GM06990 (cell line): ENCODE data around the gene GKN2.

Source experiments
- DNase-seq: peaks from one replicate; pipeline ENCODE4 v3.0.0-alpha.2; 2011; ENCODE audit not compliant: insufficient read length; ENCODE audit errors: extremely low read depth
- H3K27me3 ChIP-seq: replicated peaks from 2 replicates; pipeline ENCODE4 v1.6.0; 2011; ENCODE audit warnings: low read length; ENCODE audit not compliant: control insufficient read depth, insufficient read depth
- H3K36me3 ChIP-seq: 2 replicates; pipeline ENCODE4 v1.5.1; 2011; ENCODE audit warnings: low read length; ENCODE audit not compliant: control insufficient read depth, insufficient read depth
- H3K4me3 ChIP-seq: replicated peaks from 2 replicates; pipeline ENCODE4 v1.5.1; 2011; ENCODE audit warnings: low read depth, mild to moderate bottlenecking, control low read depth, low read length
- CTCF ChIP-seq: IDR thresholded peaks from 2 replicates; pipeline ENCODE4 v1.5.1; 2011; ENCODE audit warnings: low read length, control low read depth, mild to moderate bottlenecking, inconsistent platforms; ENCODE audit not compliant: insufficient read depth, poor library complexity, severe bottlenecking

Gene GKN2

DNA sequence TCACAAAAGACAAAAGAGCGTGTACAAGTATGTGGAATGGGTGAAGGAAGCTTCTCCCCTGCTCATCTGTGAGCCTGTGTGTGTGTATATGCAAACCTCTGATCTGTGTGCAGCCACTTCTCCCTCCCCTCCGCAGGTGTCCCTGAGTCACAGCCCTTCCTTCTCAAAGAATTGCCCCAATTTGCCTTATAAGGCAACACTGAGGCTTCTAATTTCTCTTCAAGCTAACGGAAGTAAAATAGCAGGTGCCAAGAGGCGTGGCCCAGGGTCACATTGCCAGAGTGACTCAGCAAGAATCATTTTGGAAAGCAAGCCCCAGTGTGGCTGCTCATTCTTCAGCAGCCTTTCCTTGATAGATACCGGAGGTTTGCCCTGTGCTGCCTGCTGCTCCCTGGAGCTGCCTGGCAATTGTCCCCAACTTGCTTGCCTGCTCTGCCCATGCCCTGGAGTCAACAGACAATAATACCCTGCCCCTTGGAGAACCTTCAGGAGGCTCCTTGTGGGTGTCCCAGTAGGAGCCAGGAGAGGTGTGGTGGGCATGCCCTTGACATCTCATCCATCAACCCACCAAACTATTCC, 44.2 kb downstream of the GKN2 start:
- no peak for TF ChIP-seq CTCF
- Histone ChIP-seq H3K27me3 (no peaks in the 10 kb centered on the region), H3K36me3 (no peaks in the 10 kb centered on the region), H3K4me3 (no peak overlapping the region)
- peak; percentile 82 for DNase-seq

DNA sequence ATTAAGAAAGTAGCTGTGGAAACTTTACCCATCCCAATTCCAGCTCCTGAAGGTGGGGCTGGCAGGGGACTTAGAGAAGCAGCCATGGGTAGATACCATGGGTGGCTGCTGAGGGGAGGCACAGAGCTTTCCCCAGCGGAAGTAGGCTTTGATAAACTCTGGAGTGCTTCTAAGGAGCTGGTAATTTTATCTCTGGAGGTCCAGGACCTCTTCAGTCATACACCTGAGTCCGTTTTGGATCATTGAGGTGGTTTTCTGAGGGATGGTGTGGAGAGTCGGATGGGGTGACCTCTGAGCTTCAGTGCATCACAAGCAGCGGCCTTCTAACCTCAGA, 44.8 kb downstream of the GKN2 start:
- H3K4me3 ChIP-seq: no peak overlapping the region
- DNase-seq: no peak
- TF ChIP-seq CTCF: no peak
- H3K36me3 ChIP-seq: no peaks in the 10 kb centered on the region
- no peaks in the 10 kb centered on the region for H3K27me3 ChIP-seq

GRCh38 chr2:68907232-68907919, 45.3 kb downstream of the GKN2 start:
- Histone ChIP-seq H3K27me3 (no peaks in the 10 kb centered on the region), H3K4me3 (no peak overlapping the region), H3K36me3 (no peaks in the 10 kb centered on the region)
- TF ChIP-seq CTCF: no peak
- no peak for DNase-seq

DNA sequence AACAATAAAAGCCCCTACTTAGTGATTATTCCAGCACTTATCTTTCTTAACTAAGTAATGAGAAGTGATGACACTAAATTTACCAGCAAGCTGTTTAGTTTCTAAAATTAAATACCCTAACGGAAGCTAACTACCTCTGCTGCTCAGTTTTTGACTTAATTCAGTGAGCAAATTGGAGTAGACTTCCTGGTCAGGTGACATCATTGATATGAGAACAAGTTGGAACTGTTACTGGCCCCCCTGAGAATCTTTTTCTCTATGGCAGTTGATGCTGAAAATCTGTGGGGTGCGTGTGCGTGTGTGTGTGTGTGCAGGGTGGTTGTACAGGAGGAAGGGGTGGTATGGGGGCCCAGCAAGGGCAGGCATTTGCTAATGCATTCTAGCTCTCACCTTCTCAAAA, 46.0 kb downstream of the GKN2 start:
- DNase-seq: no peak
- Histone ChIP-seq H3K4me3 (no peak overlapping the region), H3K36me3 (no peaks in the 10 kb centered on the region)

GRCh38 chr2:68905116-68905515, 47.6 kb downstream of the GKN2 start:
- no peaks in the 10 kb centered on the region for H3K36me3 ChIP-seq
- no peak for DNase-seq
- TF ChIP-seq CTCF: no peak
- no peak overlapping the region for H3K4me3 ChIP-seq
- no peaks in the 10 kb centered on the region for H3K27me3 ChIP-seq

More for the DNA sequence above, 46.0 kb downstream of the GKN2 start:
- no peak for TF ChIP-seq CTCF
- H3K27me3 ChIP-seq: no peaks in the 10 kb centered on the region
